T-helper 2 cell (primary cell): ENCODE results near the gene COL13A1.

Source experiments
- DNase-seq, 5 experiments: peaks; one replicate each; pipeline versions ENCODE4 v3.0.0 to v3.0.0-alpha.2; 2012 to 2022

COL13A1 gene

DNA sequence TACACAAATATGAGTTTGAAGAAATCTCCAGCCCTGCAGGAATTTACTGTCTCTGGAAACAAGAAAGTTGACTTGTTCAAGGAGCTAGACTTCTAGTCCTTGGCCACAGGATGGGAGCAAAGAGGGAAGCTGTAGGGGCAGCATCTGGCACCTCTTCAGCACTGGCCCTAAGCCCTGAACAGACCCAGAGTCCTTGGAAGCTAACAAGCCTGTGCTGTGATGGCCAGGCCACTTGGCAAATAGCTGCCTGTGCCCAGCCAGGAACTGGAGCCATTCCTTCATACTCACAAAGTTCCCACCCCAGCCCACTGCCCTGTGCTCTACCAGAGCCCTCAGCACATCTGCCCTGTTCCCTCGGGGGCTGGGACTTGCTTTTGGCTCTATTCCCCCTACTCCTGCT is 9.4 kb upstream of the COL13A1 start:
- DNase-seq: no peak

DNA sequence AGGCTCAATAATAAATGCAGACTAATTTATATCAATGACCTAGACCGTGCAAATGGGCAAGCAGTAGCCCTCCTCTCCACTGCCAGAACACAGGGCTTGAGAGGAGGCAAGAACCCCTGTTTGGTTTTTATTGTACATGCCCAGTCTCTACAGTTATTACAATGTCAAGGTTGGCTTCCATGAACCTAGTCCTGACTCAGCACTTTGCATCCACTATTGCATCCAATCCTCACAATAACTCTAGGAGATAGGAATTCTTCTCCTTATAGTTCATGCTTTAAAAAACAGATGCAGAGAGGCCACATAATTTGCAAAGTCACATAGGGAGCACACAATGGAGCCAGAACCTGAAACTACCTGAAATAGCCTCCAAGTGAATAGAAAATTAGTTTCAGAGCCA is 7.0 kb upstream of the COL13A1 start:
- DNase-seq: no peak

DNA sequence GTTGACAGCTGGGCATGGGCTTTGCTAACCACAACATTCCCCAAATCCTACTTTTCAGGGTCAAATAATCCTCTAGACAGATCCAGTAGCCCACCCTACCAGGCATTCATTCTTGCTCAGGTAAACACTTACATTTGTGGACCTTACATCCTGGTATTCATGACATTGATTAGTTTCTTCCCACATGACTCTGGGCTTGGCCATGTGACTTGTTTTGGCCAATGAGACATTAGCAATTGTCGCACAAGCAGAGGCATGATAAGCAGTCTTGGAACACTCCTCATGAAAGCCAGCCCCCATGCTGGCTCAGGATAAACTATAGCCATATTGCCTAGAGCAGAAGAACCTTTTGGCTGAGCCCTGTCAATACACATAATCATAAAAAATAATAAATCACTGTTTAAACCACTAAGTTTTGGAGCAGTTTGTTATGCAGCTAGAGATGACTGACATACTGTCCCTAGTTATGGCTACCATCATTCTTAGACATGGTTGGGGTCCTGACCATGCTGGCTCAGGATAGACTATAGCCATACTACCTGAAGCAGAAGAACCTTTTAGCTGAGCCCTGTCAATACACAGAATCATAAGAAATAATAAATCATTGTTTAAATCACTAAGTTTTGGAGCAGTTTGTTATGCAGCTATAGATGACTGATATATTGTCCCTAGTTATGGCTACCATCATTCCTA is 6.3 kb upstream of the COL13A1 start:
- no peak for DNase-seq

DNA sequence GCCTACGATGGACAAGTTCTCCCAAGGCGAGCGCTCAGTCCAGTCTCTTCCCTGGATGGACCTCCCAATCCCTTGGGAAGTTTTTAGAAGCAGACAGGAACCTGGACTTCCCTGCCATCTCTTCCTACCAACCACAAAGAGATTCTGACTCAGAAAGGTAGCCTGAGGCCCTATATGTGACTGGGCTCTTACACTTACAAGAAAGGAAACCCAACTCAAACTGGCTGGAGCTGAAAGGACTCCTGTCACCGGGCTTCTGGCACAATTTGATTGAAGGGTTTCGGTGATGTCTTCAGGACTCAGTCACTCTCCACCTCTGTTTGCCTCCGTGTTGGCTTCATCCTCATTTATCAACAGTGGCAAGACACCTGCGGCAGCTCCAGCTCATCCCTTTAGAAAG is 3.7 kb upstream of the COL13A1 start:
- DNase-seq: no peak

DNA sequence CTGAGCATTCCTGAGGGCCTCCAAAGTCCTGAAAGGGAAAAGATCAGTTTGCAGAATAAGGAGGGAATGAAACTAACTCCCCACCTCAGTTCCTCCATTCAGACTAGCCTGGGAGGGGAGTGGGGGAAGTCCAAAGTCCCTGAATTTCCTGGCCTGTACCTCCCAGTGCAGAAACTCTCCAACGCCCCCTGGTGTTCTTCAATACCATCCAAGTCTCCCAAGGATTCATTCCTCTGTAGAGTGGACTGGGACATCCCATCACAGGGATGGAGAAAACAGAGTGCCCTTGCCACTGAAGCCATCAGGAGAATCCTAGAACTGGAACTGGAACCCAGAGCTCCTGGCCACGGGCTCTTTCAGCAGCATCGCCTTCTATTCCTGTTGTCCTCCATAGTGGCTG is 1.6 kb upstream of the COL13A1 start:
- DNase-seq: no peak

DNA sequence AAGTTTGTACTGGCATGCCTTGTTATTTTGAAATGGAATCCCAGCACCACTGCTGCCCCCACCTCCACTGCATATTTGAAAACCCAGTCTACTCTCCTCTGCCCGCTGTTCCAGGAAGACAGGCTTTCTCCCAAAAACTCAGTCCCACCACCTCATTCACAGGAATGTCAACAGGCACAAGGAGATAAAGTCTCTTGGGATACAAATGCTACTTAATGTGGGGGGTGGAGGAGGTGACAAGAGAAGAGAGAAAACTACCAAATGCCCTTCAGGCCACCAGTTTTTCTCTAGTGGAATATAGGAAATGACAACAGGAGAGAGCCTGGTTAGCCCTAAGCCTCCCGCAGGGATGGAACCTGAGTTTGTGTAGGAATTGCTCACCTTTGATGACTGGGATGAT is 1.0 kb upstream of the COL13A1 start:
- DNase-seq: no peak

DNA sequence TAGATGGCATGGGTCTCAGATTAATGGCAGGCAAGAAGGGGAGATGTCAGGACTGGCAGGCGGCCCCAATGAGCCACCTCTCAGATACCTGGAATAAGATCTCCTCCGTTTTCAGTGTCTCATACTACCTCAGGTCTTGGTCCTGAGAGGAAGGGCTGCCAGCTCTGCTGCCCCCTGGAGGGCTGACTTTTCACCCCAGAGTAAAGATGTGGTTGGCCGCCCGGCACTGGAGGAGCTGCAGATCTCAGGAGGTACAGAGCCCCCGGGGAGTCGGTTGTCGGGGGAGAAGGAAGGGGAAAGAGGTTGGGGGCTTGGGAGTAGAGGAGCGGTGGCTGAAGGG is 642 bp upstream of the COL13A1 start:
- DNase-seq: peak in 1 of 5 experiments; percentile 39

DNA sequence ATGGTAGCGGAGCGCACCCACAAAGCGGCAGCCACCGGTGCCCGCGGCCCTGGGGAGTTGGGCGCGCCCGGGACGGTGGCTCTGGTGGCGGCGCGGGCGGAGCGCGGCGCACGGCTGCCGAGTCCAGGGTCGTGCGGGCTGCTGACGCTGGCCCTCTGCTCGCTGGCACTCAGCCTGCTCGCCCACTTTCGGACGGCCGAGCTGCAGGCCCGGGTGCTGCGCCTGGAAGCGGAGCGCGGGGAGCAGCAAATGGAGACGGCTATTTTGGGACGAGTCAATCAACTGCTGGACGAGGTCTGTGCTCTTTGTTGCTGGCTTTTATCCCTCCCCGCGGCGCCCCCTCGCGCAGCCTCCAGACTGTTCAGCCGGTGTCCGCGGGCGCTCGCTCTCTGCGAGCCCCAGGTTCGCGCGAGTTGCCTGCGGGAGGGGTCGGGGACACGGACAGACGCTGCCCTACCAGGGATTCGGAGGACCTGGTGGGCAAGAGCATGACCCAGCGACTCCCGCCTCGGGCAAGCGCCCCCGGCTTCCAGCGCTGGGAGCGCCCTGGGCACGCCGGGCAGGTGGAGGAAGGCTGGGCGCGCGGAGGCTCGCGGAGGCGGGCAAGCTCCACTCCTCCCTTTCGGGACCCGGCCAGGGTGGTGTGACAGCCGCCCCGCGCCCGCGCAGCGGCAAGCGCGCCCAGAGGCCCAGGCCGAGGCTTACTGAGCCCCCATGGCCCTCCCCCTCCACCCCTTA is 887 bp downstream of the COL13A1 start:
- DNase-seq: no peak

DNA sequence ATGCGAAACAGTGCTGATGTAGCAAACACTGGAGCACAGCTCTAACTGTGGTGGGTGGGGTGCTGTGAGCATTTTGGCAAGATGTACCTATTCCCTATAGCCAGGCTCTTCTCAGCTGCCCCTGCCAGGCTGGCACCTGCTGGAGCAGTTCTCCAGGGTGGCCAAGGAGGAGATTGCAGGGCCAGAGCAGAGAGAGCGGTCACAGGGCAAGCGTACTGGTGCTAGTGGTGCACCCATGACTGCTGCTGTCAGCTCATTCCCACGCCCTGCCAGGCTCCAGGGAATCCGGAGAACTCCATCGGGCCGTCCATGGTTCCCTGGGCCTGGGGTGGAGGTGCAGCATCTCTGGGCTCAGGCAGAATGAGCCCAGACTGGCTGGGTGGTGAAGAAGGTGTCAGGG is 2.1 kb downstream of the COL13A1 start:
- no peak for DNase-seq

DNA sequence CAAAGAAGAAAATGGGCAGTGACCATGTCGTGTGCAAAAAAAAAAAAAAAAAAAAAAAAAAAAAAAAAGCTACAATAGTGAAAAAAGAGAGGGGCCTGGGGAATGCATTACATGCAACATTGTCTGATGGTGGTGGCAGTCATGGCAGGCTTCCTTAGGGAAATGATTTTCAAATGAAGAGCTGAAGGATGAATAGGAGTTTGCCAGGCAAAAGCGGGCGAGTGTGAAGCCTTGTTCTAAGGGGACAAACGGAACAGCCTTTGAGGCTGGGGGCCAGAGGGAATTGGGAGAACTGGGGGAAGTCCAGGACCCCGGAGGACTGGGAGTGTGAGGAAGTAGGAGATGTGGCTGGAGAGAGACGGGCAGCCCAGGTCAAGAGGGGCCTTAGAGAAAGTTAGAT is 3.1 kb downstream of the COL13A1 start:
- DNase-seq: no peak

DNA sequence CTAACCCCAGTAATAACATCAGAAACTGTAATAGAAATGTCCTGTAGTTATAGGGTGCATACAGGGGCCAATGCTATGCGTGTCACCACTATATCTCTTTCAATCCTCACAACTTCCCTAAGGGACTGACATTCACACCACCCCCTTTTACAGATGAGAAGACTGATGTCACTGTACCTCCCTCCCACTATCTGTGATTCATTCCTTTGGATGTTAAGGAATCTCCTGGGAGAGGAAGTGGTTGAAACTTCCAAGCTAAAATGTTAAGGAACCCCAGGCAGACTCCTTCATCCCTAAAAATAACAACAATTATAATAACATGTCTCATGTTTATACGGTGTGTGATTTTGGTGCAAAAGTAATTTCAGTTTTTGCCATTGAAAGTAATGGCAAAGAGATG is 5.4 kb downstream of the COL13A1 start:
- no peak for DNase-seq

DNA sequence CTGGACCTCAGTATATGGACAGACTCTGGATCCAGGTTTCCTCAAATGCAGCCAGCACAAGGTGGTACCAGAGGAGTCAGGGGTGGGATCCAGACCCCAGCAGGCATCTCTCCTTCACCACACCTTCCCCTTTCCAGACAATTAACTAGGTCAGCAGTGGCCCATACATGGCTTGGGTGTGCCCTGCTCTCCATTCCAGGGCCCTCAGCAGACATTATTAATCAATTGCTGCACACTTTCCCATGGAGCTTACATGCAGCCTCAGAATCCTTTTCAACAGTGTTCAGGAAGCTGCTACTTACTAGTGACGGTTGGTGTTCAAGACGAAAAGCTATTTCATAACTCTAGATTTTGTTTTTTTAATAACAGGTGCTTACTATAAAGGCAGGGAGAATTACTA is 6.0 kb downstream of the COL13A1 start:
- DNase-seq: no peak

DNA sequence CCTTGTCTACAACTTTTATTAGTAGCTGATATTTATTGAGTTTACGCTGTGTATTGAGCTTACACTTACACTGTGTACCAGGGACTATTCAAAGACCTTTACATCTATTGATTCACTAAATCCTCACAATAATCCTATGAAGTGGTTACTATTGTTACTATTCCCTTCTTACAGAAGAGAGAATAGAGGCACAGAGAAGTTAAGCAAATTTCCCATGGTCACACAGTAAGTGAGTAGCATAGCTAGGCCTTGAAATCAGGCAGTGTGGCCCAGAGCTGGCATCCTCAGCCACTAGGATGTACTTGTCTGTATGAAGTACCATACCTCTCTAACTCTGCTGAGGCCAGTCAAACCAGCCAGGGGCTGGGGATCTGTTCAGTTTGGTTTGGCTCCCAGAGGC is 7.6 kb downstream of the COL13A1 start:
- DNase-seq: no peak

DNA sequence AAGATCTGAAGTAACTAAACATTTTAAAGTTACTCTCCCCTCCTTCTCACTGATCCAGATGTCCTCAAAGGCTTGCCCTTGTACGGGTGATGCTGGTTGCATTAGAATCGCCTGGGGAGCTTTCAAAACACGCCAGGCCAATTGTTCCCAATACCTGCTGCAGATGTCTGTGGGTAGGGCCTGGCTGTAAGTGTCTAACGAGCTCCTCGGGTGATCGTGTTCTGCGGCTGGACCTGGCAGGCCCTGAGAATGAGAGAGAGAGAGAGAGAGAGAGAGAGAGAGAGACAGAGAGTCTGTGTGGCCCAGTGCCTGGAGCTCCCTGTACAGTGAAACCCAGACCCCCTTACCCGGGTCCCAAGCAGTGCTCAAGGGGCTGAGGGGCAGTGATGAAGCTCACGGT is 8.4 kb downstream of the COL13A1 start:
- DNase-seq: no peak

DNA sequence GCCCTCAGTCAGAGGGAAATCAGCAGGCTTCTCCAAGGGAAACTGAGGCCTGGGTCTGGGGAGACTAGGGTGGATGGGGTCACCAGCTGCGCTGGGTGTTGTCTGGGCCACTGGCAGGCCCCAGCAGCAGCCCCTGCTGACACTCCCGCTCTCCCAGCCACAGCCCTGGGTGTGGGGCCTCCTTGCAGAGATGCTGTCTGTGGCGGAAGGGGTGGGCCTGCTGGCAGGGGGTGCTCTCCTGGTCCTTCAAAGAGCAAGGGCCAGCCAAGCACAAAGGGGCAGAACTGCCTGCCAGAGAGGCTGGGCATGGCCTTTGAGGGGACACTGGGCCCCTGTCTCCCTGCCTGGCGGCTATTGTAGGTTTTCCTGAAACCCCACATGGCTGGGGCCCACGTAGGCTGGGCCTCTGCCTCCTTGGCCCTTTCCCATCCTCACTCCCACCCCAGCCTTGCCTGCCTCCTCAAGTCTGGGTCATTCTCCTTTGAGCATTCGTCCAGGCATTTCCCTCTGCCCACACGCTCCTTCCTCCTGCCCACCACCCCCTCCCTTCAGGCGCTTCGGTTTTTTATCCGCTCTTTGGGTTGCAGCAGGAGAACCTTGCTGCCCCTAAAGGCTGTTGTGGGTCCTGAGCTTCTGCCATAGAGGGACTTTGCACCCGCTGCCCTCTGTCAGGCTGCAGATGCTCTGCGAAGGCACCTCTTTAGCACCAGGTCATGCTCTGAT is 9.1 kb downstream of the COL13A1 start:
- DNase-seq: no peak

DNA sequence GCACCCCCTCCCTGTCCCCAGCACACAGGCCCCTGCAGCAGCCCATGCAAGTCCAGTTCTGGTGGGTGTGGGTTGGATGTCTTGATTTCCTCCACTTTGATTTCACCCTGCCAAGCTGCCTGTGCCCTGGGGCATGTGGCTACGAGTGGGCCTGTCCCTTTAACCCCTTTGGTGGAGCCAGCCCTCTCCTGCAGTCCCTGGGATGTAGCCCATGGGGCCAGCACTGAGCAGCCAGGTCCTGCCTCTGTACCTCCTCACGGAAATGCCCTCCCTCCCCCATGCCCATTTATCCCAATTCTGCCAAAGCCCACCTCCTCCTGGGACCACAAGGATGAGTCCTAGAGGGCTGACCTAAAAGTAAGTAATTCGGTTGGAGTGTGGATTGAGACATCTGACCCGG is 11.9 kb downstream of the COL13A1 start:
- DNase-seq: no peak

DNA sequence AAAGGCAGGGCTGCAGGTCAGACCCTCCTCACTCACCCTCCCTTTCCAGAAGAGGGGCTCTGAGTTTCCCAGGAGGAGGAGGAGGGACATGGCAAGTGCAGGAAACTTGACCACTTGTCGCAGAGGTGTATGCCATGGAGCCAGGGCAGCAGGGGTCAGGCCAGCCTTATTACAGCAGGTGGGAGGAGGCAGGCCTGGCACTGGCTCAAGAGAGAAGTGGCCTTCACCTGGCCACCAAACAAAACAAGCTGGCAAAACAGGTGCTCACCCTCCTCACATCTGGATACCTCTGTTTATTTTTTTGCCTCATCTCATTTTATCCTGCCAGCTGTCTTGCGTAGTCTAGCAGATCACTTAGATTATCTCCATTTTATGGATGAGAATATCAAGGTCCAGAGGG is 12.5 kb downstream of the COL13A1 start:
- no peak for DNase-seq

DNA sequence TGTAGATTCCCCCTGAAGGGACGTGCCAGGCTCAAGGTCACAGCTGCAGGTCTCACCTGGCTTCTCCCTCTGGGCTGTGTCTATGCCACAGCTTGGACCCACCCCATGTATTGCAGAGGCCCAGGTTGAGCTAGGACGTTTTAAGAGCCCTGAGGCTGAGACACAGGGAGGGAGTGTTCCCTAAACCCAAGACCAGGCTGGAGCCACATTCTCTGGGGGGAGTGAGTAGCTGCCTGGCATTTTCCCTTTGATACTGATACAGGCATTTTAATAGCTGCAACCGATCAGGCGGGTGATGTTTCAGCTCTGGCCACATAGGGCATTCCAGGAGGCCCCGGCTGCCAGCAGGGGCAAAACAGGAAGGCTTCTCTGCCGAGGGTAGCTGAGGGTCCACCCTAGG is 13.4 kb downstream of the COL13A1 start:
- no peak for DNase-seq

DNA sequence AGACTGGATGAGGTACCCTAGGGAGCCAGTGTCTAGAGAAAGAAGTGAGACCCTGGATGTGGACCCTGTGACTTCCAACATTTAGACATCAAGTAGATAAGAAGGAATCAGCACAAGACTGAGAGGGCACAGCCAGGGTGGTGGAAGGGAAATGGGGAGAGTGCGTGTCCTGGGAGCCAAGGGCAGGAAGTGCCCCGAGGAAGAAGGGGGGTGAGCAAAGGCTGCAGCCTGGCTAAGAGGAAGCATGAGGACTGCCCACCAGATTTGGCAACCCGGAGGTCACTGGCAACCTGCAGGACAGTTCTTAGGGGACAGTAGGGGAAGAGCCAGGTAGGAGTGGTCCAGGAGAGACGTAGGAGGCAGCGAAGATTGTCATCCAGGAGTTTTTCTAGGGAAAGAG is 14.8 kb downstream of the COL13A1 start:
- no peak for DNase-seq

DNA sequence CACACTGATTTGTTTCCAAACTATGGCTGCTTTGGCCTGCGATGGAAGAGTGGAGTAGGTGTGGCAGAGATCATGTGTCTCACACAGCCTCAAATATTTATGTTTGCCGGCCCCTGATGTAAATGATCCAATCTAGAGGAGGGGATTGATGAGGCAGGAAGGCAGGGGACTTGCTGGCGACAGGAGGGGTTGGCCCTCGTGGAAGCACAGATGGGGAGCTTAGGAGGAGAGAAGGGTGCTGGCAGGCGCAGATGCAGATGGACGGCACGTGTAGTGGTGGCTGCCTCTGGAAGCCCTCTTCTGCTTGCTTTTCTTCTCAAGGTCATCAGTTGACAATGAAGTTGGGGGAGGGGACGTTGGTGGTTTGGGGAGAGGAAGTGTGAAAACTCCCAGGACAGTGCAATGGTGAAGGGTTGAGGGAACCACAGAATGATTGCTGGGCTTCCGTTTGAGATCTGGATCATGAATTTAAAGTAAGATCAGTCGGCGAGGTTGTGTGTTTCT is 15.4 kb downstream of the COL13A1 start:
- DNase-seq: peak in 1 of 5 experiments; percentile 43

DNA sequence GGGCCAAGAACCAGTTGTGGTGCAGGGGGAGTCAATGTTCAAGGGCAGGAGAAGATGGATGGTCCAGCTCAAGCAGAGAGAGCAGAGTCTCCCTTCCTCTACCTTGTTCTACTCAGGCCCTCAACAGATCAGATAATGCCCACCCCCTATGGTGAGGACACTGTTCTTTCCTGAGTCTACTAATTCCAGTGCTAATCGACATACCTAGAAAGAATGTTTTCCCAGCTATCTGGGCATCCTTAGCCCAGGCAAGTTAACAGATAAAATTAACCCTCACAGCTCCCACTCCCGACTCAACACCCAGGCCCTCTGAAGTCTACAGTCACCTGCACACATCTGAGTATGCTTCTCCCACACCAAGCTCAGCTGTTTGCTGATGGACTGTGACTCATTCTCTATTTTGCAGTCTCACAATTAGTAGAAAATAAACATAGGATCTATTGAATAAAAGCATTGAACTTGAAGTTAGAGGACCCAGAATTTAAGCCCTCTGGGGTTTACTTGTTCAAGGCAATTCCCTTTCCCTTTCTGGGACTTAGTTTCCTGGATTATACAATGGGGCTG is 17.1 kb downstream of the COL13A1 start:
- DNase-seq: no peak

DNA sequence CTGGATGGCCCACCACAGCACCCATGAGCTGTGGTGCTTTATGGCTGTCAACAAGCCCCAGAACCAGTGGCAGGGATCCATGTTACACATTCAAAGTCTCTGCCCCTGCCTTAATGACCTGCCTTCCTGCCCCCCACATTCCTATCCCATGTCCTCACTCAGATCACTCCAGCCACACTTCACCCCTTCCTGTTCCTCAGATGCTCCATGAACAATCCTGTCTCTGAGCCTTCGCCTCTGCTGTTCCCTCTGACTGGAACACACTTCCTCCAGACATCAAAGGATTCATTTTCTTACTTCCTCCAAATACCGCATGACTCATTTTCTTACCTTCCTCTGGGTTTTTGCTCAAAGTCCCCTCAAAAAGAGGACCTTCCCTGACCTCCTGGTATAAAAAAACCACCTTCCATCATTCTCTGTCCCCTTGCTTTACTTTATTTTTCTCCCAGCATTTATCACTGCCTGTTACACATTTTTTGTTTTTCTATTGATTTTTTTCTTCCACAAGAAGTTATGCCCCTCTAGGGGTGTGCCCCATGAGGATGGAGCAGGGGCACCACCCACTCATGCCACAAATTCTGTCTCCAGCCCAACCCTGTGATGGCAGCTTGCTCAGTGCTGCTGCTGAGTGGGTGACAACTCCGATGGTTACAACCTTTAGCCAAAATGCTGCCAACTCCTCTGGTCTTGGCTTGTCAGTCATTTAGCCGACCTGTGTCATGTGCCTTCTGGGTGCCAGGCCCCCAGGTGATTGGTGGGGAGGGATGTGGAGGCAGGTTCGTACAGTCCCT is 18.2 kb downstream of the COL13A1 start:
- peak in 1 of 5 experiments; percentile 20 for DNase-seq

DNA sequence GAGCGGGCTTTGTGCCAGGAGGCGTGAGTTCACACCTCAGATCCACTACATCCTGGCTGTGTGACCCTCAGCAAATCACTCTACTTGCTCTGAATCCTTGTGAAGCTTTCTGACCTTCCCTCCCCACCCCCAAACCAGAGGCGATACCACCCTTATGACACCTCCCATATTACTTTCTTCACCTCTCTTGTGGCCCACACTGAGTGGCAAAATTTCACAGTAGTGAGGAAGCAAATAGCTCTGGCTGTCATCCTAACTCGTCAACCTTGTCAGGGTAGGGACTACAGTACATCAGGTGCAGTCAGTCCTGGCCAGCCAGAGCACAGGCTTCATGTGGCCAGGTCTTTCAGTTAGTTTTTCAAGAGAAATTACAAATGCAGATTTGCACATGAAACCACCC is 19.1 kb downstream of the COL13A1 start:
- DNase-seq: no peak
